Activated CD4-positive, alpha-beta T cell treated with anti-CD3 and anti-CD28 coated beads for 1 hour (primary cell): ENCODE measurements around the gene GPR107.

Source experiments
- DNase-seq: peaks from one replicate; pipeline ENCODE4 v3.0.0-alpha.2; 2020

The GPR107 gene

DNA sequence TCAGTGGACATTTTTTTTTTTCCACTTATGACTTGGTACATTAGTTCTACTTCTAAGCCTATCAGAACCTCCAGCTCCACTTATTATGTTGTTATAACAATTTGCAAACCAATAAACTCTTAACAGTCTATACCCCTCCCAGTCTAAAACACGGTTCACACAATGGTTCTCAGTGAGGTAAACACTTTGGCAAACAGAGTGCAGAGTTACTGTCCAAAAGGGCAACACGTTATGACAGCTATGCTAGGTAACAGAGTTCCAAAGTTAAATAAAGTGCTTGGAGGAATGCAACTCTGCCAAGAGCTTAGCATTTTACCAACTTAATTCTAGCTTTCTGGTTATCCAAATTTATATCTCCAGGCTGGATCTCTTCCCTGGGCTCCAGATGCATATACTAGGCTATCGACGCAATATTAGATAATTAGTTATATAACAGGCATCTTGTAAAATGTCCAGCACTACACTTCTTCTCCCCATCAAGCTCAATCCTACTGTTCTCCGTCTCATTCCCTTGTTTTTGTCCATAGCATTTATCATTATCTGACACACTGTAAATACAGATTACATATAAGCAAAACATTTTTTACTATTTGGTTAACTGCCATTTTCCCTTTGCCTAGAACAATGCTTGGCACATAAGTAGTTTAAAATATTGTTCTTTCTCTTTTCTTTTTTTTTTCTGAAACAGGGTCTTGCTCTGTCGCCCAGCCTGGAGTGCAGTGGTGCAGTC lies 25.0 kb upstream of the GPR107 start:
- DNase-seq = no peak

DNA sequence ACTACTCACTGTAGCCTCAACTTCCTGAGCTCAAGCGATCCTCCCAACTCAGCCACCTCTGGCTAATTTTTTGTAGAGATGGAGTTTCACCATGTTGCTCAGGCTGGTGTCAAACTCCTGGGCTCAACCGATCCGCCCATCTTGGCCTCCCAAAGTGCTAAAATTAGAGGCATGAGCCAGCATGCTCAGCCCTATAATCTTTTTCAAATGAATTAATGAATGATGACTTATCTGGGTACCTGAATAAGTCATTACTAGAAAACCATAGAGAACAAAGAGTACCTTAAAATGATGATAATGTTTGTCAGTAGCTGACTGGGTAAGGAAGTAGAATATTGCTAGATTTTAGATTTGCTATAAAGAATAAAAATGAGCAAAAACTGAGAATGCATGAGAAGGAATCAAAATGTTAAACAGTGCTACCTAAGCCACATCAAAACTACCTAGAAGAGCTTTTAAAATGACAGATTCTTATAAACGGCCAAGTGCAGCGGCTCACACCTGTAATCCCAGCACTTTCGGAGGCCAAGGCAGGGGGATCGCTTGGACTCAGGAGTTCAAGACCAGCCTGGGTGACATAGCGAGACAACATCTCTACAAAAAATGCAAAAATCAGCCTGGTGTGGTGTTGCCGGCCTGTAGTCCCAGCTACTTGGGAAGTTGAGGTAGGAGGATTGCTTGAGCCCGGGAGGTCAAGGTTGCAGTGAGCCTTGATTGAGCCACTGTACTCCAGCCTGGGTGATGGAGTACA lies 24.3 kb upstream of the GPR107 start:
- DNase-seq = no peak

DNA sequence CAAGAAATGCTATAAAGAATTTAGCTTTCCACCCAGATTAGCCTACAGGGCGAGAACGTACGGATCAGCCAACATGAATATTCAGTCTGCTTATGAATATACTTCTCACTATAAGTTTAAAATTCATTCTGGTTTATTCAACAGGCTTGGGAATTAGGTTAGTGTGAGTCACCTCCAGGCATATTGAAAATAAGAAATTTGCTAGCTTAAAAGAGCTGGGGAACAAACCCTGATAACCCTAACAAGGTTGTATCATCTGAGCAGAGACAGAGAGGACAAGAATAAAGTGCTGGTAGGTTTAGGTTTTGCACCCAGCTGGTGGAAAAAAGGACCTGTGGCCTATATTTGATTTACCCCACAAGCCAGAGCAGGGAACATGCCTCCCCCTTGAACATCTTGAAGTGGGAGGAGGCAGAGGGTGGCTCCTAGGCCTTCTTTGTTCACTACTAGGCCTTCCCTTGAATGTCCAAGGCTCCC lies 23.0 kb upstream of the GPR107 start:
- DNase-seq = no peak

DNA sequence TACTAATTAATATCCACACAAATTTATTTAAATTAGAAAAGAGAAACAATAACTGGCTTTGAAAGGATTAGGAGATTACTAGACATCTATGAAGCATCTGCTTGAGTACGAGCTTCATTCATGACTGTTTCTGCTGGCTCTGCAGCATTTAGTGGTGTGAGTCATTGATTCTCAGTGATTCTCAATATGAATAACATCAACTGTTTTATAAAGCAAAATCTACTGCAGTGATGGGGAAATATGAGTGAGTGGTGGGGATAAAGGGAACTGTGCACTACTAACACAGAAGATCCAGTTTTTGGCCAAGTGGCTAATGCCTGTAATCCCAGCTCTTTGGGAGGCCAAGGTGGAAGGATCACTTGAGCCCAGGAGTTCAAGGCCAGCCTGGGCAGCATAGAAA lies 19.1 kb upstream of the GPR107 start:
- no peak for DNase-seq

DNA sequence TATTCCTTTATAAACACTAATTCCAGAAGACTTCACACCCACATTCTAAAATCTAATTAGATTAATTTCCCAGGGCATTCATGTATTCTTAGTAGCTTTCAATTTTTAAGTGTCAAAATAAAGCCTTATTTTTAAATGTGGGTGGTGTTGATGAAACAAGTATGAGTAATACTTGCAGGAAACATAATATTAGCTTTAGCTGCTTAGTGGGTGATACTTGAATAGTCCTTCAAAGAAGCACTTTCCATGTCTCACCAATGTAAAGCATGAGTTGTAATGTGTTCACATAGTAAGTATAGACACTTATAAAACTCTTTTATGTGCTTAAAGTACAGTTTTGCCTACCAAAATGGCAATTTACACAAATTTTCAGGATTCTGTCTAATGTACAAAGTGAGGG lies 17.6 kb upstream of the GPR107 start:
- no peak for DNase-seq

DNA sequence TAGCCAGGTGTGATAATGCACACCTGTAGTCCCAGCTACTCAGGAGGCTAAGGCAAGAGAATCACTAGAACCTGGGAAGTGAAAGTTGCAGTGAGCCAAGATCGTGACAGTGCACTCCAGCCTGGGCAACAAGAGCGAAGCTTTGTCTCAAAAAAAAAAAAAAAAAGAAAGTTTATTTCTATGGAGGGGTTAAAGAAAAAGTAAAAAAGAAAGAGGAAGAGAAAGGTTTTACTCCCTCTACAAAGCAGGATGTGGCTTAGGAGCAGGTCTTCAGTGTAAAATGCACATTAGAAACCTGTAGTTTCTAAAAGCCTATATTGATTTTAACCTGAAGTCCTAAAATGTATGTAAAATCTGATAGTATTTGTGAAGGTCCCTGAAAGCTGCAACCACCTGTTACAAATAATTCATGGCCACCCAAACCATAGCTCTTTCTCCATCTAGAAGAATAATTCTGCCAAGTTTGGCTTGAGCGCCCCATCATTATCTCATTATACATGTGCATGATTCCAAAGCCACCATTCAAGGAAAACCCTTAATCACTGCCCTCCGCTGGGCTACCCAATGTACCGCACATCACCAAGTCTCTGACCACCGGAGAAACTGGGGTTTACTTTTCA lies 14.1 kb upstream of the GPR107 start:
- no peak for DNase-seq

DNA sequence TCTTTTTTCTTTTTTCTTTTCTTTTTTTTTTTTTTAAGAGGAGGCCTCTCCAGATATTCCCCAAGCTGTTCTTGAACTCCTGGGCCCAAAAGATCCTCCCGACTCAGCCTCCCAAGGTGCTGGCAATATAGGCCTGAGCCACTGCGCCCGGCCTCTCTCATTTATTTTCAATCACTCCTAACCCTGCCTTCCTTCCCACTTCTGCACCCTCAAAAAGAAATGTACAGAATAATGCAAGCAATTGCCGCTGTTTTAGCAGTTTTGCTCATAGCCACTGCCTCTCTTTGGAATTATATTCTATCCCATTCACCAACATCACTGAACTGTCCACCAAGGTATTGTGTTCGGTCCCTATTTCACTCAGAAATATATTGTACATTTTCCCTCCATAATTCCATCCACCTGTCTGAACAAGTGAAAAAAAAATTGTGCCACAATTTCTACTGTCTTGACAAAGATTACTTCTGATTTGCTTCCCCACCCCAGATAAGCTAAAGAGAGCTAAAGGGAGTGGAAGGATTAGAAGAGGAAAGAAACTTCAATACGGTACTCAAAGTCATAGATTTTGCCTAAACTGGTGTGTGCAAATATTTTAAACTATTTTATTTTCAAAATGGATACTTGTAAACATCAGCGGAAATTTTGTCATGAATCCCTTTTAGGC lies 12.6 kb upstream of the GPR107 start:
- no peak for DNase-seq

DNA sequence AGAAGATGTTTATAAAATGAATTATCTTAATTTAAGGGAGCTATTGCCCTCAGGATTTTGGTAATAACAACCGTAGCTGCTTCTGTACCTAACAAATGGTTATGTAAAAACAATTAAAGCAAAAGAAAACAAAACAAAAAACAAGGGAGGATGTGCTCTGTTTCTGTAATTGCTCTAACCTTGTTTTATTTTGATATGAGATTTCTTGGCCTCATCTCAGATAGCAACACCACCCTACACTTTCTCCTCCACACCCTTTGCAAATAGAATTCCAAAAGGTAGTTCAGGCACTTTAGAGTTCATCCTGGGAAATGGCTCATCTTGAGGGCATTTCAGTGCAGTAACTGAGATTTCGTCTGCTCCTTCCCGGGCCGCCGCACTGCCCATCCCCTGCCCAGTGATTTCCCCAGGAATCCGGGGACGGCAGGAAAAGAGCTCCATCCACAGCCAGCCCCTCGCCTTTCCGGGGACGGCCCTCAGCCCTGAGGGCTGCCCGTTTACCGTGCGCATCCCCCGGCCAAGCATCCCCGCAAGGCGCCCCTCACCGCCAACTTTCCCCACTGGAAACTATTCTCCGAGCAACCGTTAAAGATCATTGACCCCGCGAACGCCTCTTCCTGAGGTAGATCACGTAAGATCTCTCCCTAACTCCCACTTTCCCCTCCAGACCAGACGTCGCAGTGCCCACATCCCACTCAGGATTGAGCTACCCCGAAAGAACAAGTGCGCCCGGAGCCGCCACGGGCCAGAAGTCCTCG lies 11.9 kb upstream of the GPR107 start:
- no peak for DNase-seq

DNA sequence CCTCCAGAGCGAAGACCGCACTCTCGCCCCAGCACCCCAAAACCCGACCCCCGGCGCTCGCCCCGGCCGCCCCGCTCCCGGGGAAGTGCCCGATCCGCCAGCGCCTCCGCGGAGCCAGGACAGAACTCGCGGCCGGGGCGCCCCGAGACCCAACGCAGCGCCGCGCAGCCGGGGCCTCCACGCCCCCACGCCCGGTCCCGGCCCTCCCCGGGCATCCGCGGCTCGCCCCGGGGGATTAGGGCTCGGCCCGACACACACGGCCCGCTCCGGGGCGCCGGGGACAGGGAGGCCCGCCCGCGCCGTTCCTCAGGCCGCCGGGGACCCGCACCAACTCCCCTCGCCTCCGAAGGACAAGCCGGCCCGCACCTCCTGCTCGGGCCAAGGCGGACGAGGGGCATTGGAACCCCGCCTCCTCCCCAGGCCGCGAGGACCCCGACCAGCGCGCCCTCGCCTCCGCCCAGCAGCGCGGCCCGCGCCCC lies 11.3 kb upstream of the GPR107 start:
- no peak for DNase-seq

DNA sequence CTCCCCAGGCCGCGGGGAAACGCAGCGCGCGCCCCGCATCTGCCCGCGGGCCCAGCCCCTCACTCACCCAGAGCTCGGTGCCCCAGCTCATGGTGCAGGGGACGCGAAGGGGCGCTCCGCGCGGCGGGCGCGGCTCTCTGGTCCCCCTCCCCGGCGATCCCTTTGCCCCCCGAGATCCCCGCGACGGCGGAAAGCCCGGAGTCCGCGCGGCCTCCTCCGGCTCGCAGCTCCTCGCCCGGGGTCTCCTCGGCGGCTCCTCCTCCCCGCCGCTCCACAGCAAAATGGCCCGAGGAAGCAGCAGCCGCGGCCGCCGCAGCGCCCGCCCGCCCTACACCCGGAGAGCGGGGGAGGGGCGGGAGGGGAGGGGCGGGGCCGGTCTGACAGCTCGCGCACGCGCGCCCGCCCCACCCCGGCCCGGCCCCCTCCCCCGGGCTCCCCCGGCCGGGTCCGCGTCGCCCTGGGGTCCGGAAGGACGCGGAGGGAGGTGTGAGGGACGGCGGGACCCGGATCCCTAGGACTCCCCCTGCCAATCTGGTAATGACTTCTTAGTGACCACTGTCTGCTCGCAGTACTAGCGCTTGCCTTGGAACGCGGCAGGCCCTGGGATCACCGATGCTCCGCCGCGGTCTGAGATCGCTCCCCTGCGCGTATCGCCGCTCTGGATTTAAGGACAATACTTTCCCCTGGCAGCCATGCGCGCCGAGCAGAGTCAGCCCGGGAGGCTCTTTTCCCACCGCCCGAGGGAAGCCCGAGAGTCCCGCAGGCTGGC lies 10.6 kb upstream of the GPR107 start, which contains the start of gene FNBP1:
Gene FNBP1 (minus strand): TSS at position 305 of the 769 bp plus-strand sequence. CDS start 214 bp downstream, at position 91.
- peak; percentile 70 for DNase-seq

DNA sequence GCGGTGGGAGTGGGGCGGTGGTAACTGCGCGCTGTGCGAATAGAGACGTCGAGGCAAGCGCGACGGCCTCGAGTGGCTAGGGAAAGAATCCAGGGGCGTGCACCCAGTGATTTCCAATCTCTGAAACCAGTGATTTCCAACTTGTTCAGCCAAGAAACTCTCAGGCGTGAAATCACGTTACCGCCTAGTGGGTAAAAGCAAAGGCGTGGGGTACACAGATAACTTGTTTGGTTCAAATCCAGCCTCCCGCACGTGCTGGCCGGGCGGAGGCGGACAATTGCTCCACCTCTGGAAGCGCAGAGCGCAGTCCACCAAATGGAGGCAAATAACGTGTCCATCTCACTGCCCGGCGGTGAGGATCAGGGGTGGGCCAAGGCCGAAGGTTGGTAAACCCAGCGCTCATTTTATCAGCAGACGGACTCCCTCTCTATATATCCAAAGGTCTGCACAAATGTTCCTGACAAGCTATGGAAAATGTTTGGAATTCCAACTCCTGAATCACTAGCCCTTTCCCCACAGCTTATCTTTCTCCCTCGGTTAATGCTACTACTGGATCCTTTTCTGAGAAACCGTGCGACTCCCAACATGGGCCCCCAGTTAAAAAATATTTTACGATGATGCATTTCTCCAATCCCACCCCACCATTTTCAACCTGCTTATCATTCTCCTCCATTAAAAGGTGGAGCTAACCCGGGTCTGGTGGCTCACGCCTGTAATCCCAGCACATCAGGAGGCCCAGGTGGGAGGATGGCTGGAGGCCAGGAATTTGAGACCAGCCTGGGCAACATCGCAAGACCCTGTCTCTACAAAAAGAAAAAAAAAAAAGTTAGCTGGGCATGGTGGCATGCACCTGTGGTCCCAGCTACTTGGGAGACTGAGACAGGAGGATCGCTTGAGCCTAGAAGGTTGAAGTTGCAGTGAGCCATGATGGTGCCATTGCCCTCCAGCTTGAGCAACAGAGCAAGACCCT lies 9.8 kb upstream of the GPR107 start:
- no peak for DNase-seq

DNA sequence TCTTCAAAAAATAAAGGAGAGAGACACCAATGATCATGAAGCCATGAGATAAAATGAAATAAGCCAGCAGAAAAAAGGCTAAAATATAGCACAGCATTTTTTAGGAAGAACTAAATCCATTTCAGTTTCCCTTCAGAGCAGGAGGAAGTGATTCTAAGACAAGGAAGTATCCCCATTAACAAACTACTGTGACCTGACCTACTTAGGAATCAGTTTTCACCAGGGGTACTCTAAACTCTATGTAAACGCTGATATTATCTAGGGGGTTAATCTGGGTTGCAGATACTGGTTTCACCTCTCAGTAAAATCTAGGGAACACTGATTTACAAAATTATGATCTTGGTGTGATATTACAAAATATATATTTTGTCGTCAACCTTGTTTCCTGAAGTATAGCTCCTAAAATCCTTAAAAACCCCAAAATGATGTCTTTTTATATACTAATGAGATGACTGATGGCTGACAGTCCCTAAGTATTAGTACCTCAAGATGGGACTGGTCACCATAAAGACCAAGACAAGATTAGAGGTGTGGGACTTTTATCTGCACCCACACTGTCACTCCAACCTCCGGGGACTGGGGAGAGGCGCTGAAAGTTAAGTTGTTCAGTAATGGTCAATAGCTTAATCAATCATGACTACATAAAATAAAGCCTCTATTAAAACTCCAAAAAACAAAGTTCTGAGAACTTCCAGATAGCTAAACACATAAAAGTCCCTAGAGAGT lies 7.8 kb upstream of the GPR107 start:
- DNase-seq = no peak

DNA sequence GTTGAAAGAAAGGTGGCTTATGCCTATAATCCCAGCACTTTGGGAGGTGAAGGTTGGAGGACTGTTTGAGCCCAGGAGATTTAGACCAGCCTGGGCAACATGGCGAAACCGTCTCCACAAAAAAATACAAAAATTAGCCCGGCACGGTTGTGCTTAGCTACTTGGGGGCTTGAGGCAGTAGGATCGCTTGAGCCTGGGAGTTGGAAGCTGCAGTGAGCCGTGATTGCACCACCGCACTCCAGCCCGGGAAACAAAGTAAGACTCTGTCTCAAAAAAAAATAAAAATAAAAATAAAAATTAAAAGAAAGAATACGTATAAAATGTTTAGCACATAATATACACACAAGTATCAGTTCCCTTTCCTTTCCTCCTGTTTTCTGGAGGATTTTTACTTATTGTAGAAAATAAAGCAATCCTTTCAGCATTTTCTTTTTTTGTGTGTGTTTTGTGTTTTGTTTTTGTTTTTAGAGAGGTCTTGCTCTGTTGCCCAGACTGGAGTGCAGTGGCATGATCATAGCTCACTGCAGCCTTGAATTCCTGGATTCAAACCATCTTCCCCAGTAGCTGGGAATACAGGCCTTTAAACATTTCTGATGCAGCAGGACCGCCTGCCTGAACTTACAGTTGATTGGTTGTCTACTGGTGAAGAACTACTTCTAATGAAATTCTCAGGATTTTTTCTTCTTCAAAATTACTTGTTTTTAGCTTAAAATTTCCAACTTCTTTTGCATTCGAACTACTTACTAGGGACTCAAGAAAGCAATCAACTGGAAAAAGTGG lies 4.1 kb upstream of the GPR107 start:
- no peak for DNase-seq

DNA sequence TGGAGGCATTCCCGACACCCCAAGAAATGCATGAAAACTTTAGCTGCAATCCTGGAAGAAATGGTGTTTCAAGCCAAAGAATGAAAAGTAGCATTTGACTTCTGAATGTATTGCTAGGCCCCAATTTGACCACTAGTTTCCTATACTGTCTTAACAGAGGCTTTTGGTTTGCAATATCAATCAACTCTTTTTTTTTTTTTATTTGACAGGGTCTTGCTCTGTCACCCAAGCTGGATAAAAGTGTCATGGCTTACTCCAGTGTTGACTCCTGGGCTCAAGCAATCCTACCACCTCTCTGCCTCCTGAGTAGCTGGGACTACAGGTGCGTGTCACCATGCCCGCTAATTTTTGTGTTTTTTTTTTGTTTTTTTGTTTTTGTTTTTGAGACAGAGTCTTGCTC lies 3.2 kb upstream of the GPR107 start:
- no peak for DNase-seq

DNA sequence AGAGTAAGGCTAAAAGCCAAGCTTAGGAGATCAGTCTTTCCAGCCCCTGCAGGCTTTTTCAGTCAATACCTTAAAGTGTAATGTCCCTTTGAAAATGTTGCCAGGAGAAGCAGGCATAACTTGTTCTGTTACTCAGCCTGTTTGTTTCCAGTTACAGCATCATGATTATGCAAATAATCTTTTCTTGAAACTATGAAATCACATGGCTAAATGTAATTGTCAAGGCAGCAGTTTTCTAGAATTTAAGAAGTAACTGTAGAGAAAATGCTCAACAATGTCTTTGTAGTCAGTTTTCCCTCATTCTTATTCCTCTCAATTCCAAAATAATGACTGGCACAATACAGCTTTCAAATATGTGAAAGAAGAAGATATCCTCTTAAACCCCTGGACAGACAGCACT lies 1.9 kb upstream of the GPR107 start:
- DNase-seq = no peak

DNA sequence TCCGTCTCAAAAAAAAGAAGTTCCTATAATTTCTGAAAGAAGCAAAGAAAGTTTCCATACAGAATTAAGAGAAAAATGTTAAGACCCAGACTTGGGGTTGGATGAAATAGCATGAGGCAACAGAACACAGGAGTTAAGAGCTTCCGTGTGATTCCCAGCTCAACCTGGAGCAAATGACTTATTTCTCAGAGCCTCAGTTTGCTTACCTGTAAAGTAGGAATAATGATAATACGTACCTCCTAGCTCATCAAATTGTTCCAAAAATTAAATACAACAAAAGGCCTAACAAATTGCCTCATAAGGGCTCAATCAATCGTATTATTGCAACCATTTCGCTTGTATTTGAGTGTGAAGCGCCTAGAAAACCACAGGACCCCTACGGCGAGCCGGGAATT lies 600 bp upstream of the GPR107 start:
- DNase-seq = no peak

DNA sequence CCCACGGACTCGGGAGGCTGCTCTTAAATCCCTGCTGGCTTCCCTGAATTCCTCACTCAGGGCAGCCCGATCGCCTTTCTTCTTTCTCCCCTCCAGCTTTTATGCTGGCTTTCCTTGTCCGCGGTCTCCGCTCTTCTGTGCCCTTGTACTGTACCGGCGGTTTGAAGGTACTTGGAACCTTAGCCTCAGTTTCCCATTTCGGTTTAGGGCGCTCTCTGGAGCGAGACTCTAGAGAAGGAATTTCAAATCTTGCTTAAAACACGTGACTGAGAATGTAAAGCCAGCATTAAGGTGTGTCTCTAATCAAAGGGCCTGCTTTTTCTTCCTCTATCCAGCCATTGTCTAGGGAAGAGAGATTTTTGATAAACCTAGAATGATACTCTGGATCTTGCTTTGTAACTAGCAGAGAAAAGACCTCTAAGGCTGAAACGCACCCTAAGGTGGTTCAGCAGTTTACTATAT lies 650 bp downstream of the GPR107 start:
- DNase-seq = no peak

DNA sequence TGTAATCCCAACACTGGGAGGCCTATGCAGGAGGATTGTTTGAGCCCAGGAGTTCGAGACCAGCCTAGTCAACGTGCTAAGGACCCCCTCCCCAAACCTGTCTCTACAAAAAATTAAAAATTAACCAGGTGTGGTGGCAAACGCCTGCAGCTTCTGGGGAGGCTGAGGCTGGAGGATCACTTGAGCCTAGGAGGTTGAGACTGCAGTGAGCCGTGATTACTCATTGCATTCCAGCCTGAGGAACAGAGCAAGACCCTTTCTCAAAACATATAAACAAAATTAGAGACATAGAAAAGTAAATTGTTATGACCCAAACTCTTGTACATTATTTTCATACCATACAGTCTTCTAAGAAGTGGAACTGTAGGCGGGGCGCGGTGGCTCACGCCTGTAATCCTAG lies 1.1 kb downstream of the GPR107 start:
- DNase-seq = no peak

DNA sequence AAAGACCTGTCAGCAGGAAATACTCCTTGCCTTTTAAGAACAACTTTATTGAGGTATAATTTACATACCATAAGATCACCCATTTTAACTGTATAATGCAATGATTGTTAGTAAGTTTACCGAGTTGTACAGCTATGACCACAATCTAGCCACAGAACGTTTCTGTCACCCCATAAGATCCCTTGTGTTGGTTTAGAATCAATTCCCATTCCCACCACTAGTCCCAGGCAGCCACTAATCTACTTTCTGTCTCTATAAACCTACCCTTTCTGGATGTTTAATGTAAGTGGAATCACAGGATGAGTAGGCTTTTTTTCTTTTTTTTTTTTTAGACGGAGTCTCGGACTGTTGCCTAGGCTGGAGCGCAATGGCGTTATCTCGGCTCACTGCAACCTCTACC lies 4.4 kb downstream of the GPR107 start:
- DNase-seq = no peak
